Colonic mucosa (tissue), 4 donors: ENCODE results near the gene TPH1. TPM values are rescaled to one million over a fixed set of nuclear protein-coding genes. Genes with fewer than 3 reads are reported as not detected.

Source experiments
- DNase-seq: peaks from one replicate; pipeline ENCODE4 v3.0.0-alpha.2; 2020
- H3K27ac ChIP-seq: fragments of 200-600 bp; one replicate; pipeline ENCODE4 v1.8.0; 2021
- H3K27me3 ChIP-seq: fragments of 200-600 bp; one replicate; pipeline ENCODE4 v1.8.0; 2021
- H3K36me3 ChIP-seq: fragments of 200-600 bp; one replicate; pipeline ENCODE4 v1.8.0; 2021
- H3K4me1 ChIP-seq: fragments of 200-600 bp; one replicate; pipeline ENCODE4 v1.8.0; 2021; ENCODE audit warnings: mild to moderate bottlenecking
- H3K4me3 ChIP-seq: fragments of 200-600 bp; one replicate; pipeline ENCODE4 v1.8.0; 2021
- H3K9ac ChIP-seq, 2 donors: one replicate each; pipeline ENCODE4 v1.7.0; 2013; ENCODE audit warnings: control low read depth in 2 of 2, low read depth in 2 of 2, low read length in 2 of 2
- H3K9me3 ChIP-seq: fragments of 200-600 bp; one replicate; pipeline ENCODE4 v1.8.0; 2021
- CTCF ChIP-seq: fragments of 200-600 bp; IDR thresholded peaks from one replicate; pipeline ENCODE4 v1.8.0; 2022; ENCODE audit warnings: antibody characterized with exemption, mild to moderate bottlenecking
- intact Hi-C: fragments of 100-400 bp; cut with DNase I; formaldehyde crosslinking; loops from one replicate; pipeline ENCODE4 v1.14.1; 2022
- total RNA-seq, 2 donors: library from RNA; stranded (reverse); fragmentation: NEBNext Ultra II Directional in 1 of 2; extraction: Animal tissue kit (Norgen Biotek cat#: 25700) in 1 of 2; gene quantifications; one replicate each; pipeline ENCODE4 v1.2.1, GENCODE V29; 2021
- donor health status: healthy.
- donor health status: DM: no; HTN: no; CAD: no.
- donor health status: DM: no; HTN: no; CAD: no.

The TPH1 gene
- total RNA-seq, 2 donors from 2014 or later: 6.7 to 12.4 TPM

DNA sequence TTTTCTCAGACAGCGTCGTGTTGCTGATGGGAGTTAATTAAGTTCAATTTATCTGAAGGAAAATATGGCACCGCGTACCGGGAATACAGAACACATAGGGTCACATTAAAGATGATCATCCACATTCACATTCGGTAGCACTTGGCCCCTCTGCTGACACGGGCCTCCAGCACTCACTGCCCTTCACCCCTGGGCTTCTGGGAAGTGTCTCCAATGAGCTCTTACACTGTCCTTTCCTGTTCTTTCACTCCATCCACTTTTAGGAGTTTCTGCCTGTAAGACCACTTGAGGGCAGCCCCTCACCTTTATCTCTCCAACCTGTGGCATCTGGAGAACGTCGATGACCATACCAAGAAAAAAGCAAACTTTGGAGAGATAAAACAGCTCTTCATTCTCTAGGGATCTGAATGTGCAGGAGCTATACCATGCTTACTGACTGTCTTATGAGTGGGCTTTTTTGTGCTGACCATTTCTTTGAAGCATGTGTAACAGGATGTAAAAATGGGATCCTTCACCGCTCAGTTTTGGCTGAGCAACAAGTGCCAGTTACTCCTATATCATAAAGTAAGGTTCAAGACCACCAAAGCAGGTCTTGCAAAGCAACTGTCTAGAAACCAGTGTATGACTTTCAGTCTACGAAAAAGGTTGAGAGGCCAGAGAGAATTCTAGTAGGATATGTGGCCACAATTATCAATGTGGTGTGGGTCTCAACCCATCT is 32.1 kb downstream of the TPH1 start:
- Histone ChIP-seq H3K9ac (peak overlapping the region; percentile 77 to 92), H3K9me3 (no peaks in the 10 kb centered on the region), H3K4me1 (no peaks in the 10 kb centered on the region), H3K36me3 (no peaks in the 10 kb centered on the region), H3K4me3 (peak overlapping the region; percentile 84), H3K27me3 (no peaks in the 10 kb centered on the region), H3K27ac (peak overlapping the region; percentile 84)
- TF ChIP-seq CTCF: no peak
- DNase-seq: peak; percentile 27
- intact Hi-C loops: no loop called here

- no peaks in the 10 kb centered on the region for H3K9me3 ChIP-seq
- no peaks in the 10 kb centered on the region for H3K4me1 ChIP-seq
- intact Hi-C loops: no loop called here
- no peaks in the 10 kb centered on the region for H3K36me3 ChIP-seq
- peak within 1 kb of the TSS; percentile 84 for H3K4me3 ChIP-seq
- no peaks in the 10 kb centered on the region for H3K27me3 ChIP-seq
- H3K27ac ChIP-seq: peak within 1 kb of the TSS; percentile 84
- no peak for TF ChIP-seq CTCF
- H3K9ac ChIP-seq: peak within 1 kb of the TSS; percentile 77 to 92
- peak; percentile 97 for DNase-seq
These were observed 32.9 kb downstream of the TPH1 start, which contains the start of gene SERGEF for GRCh38 chr11:18012906-18013781. Gene SERGEF, minus strand, starts transcription at chr11:18013047. Its CDS starts 37 bp downstream, at chr11:18013010.

- peak; percentile 35 for DNase-seq
- peak overlapping the region; percentile 84 for H3K27ac ChIP-seq
- no peaks in the 10 kb centered on the region for H3K27me3 ChIP-seq
- H3K9ac ChIP-seq: peak overlapping the region; percentile 66 to 71
- H3K36me3 ChIP-seq: no peaks in the 10 kb centered on the region
- no peak for TF ChIP-seq CTCF
- intact Hi-C loops: no loop called here
- H3K4me1 ChIP-seq: no peaks in the 10 kb centered on the region
- H3K9me3 ChIP-seq: no peaks in the 10 kb centered on the region
- H3K4me3 ChIP-seq: peak overlapping the region; percentile 84
These were observed 33.8 kb downstream of the TPH1 start for GRCh38 chr11:18012122-18012905.

DNA sequence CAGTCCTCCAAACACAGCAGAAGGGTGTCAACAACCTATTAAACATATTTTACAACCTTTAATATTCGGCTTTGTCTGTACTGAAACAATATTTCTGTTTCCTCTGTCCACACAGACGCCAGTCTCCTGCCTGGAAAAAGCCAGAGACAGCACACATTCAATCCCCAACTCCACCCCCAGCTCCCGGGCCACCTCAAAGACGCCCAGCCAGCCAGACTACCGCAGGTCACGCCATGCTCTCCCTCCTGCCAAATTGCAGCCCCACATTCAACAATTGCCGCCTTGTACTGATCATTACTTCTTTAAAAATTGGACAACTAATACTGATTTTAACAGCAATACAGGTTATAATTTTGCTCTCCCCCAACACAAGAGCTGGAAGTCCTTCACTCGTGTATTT is 34.4 kb downstream of the TPH1 start:
- no peak overlapping the region for H3K27ac ChIP-seq
- no peaks in the 10 kb centered on the region for H3K9me3 ChIP-seq
- no peaks in the 10 kb centered on the region for H3K27me3 ChIP-seq
- H3K4me3 ChIP-seq: peak overlapping the region; percentile 84
- H3K9ac ChIP-seq: no peak overlapping the region
- H3K4me1 ChIP-seq: no peaks in the 10 kb centered on the region
- no peaks in the 10 kb centered on the region for H3K36me3 ChIP-seq
- peak; percentile 20 for DNase-seq
- no peak for TF ChIP-seq CTCF
- intact Hi-C loops: no loop called here

GRCh38 chr11:18010977-18011586 is 35.0 kb downstream of the TPH1 start:
- TF ChIP-seq CTCF: no peak
- intact Hi-C loops: no loop called here
- H3K4me3 ChIP-seq: no peak overlapping the region
- H3K36me3 ChIP-seq: no peaks in the 10 kb centered on the region
- DNase-seq: no peak
- H3K27me3 ChIP-seq: no peaks in the 10 kb centered on the region
- H3K4me1 ChIP-seq: no peaks in the 10 kb centered on the region
- no peak overlapping the region for H3K27ac ChIP-seq
- no peaks in the 10 kb centered on the region for H3K9me3 ChIP-seq
- no peak overlapping the region for H3K9ac ChIP-seq
